Liver (tissue), 3 donors: ENCODE results near the gene RNF215.

Source experiments
- ATF3 ChIP-seq: IDR thresholded peaks from 2 replicates; pipeline ENCODE4 v1.6.1; 2016; ENCODE audit warnings: antibody characterized with exemption
- CTCF ChIP-seq: fragments of 150-350 bp; IDR thresholded peaks from 2 replicates; pipeline ENCODE4 v1.5.1; 2017; ENCODE audit warnings: improper control_type of control experiment, low read depth, low read length; ENCODE audit not compliant: missing input control
- MAX ChIP-seq: IDR thresholded peaks from 2 replicates; pipeline ENCODE4 v1.6.1; 2016; ENCODE audit warnings: antibody characterized with exemption
- TAF1 ChIP-seq: conservative IDR thresholded peaks from 2 replicates; pipeline ENCODE4 v1.6.1; 2016; ENCODE audit warnings: antibody characterized with exemption, mild to moderate bottlenecking
- YY1 ChIP-seq: IDR thresholded peaks from 2 replicates; pipeline ENCODE4 v1.6.1; 2016; ENCODE audit warnings: antibody characterized with exemption, mild to moderate bottlenecking
- ZBTB33 ChIP-seq: IDR thresholded peaks from 2 replicates; pipeline ENCODE4 v1.6.1; 2016; ENCODE audit warnings: antibody characterized with exemption
- donor health status: healthy.
- donor health status: healthy.

- no peak for TF ChIP-seq CTCF
- no peak for TF ChIP-seq ATF3
- no peak for TF ChIP-seq TAF1
- TF ChIP-seq YY1 = no peak
- TF ChIP-seq ZBTB33 = no peak
- no peak for TF ChIP-seq MAX
Observed at GRCh38 chr22:30340911-30341685, 46.1 kb downstream of the RNF215 start.
